ENCODE measurements around the gene PIGQ. TPM values are rescaled to one million over a fixed set of nuclear protein-coding genes. Genes with fewer than 3 reads are reported as not detected.

The PIGQ gene
- total RNA-seq, 4 donors from 2014 or later = 30.4 to 42.4 (median 36.8) TPM

GRCh38 chr16:619476-620100 is 49.8 kb downstream of the PIGQ start:
- H3K27ac ChIP-seq = no peak overlapping the region
- no peak for ATAC-seq
- TF ChIP-seq POLR2A (IDR thresholded peaks at IDR 0.05) (no peak), CTCF (IDR thresholded peaks at IDR 0.05) (no peak), EP300 (IDR thresholded peaks at IDR 0.05) (no peak), POLR2AphosphoS5 (IDR thresholded peaks at IDR 0.05) (no peak)
- peaks cover 0 to 31% of the 10 kb centered on the region in 2 donors for H3K36me3 ChIP-seq
- no peak overlapping the region for H3K4me3 ChIP-seq
- H3K9me3 ChIP-seq = no peaks in the 10 kb centered on the region
- peaks cover 0 to 13% (median 0%) of the 10 kb centered on the region in 3 donors for H3K4me1 ChIP-seq
- WGBS, 2 donors (ENCODE audit: low coverage in 1 of 2) = no CpG with 5 or more reads among the region's 20 CpGs
- no peaks in the 10 kb centered on the region for H3K27me3 ChIP-seq

- H3K27ac ChIP-seq = no peak overlapping the region
- H3K4me3 ChIP-seq = no peak overlapping the region
- no peaks in the 10 kb centered on the region for H3K27me3 ChIP-seq
- no peak for TF ChIP-seq POLR2A (IDR thresholded peaks at IDR 0.05)
- no peak for TF ChIP-seq CTCF (IDR thresholded peaks at IDR 0.05)
- TF ChIP-seq POLR2AphosphoS5 (IDR thresholded peaks at IDR 0.05) = no peak
- no peak for TF ChIP-seq EP300 (IDR thresholded peaks at IDR 0.05)
- peaks cover 0 to 37% of the 10 kb centered on the region in 2 donors for H3K36me3 ChIP-seq
- no peaks in the 10 kb centered on the region for H3K9me3 ChIP-seq
- 85 to 88% methylated on average over 2 to 8 of the region's 41 CpGs for WGBS, 2 donors (ENCODE audit: low coverage in 1 of 2)
- no peak for ATAC-seq
- peaks cover 0 to 13% (median 0%) of the 10 kb centered on the region in 3 donors for H3K4me1 ChIP-seq
These were observed 51.1 kb downstream of the PIGQ start for GRCh38 chr16:620700-621525.

GRCh38 chr16:621526-622105 is 51.8 kb downstream of the PIGQ start:
- no peak for ATAC-seq
- H3K9me3 ChIP-seq = no peaks in the 10 kb centered on the region
- no peak for TF ChIP-seq POLR2A (IDR thresholded peaks at IDR 0.05)
- TF ChIP-seq CTCF (IDR thresholded peaks at IDR 0.05) = no peak
- TF ChIP-seq EP300 (IDR thresholded peaks at IDR 0.05) = no peak
- no peak for TF ChIP-seq POLR2AphosphoS5 (IDR thresholded peaks at IDR 0.05)
- no peak overlapping the region for H3K4me3 ChIP-seq
- peaks cover 0 to 44% of the 10 kb centered on the region in 2 donors for H3K36me3 ChIP-seq
- no peaks in the 10 kb centered on the region for H3K27me3 ChIP-seq
- peak overlapping the region in 3 of 4 donors; percentile 45 to 55 (median 50) for H3K27ac ChIP-seq
- H3K4me1 ChIP-seq = peaks cover 0 to 13% (median 0%) of the 10 kb centered on the region in 3 donors
- WGBS, 2 donors (ENCODE audit: low coverage in 1 of 2) = 71 to 80% methylated on average over 1 to 5 of the region's 21 CpGs

GRCh38 chr16:622920-623280 is 53.1 kb downstream of the PIGQ start:
- 89 to 100% methylated on average over 3 to 5 of the region's 17 CpGs for WGBS, 2 donors (ENCODE audit: low coverage in 1 of 2)
- H3K27me3 ChIP-seq = no peaks in the 10 kb centered on the region
- TF ChIP-seq EP300 (IDR thresholded peaks at IDR 0.05) = no peak
- TF ChIP-seq POLR2A (IDR thresholded peaks at IDR 0.05) = no peak
- no peak for TF ChIP-seq POLR2AphosphoS5 (IDR thresholded peaks at IDR 0.05)
- TF ChIP-seq CTCF (IDR thresholded peaks at IDR 0.05) = no peak
- H3K9me3 ChIP-seq = no peaks in the 10 kb centered on the region
- peak overlapping the region in 2 of 4 donors; percentile 50 to 55 for H3K27ac ChIP-seq
- H3K4me1 ChIP-seq = peaks cover 0 to 13% (median 0%) of the 10 kb centered on the region in 3 donors
- peaks cover 0 to 44% of the 10 kb centered on the region in 2 donors for H3K36me3 ChIP-seq
- H3K4me3 ChIP-seq = no peak overlapping the region
- no peak for ATAC-seq
